ACHN (cell line): ENCODE data around the gene TCTA.
A peak's percentile ranks its signal among the peaks of the same experiment; 100 is the strongest.

Experiments used
- DNase-seq: peaks from one replicate; pipeline ENCODE4 v3.0.0-alpha.2; 2015
- in situ Hi-C: cut with HindIII; loops from 2 replicates; pipeline ENCODE4 v1.10.0; 2017; ENCODE audit warnings: low sequenced_read_pairs, low pct_ligation_motif_present, low pct_unique_long_range_greater_than_20kb

Gene TCTA

DNA sequence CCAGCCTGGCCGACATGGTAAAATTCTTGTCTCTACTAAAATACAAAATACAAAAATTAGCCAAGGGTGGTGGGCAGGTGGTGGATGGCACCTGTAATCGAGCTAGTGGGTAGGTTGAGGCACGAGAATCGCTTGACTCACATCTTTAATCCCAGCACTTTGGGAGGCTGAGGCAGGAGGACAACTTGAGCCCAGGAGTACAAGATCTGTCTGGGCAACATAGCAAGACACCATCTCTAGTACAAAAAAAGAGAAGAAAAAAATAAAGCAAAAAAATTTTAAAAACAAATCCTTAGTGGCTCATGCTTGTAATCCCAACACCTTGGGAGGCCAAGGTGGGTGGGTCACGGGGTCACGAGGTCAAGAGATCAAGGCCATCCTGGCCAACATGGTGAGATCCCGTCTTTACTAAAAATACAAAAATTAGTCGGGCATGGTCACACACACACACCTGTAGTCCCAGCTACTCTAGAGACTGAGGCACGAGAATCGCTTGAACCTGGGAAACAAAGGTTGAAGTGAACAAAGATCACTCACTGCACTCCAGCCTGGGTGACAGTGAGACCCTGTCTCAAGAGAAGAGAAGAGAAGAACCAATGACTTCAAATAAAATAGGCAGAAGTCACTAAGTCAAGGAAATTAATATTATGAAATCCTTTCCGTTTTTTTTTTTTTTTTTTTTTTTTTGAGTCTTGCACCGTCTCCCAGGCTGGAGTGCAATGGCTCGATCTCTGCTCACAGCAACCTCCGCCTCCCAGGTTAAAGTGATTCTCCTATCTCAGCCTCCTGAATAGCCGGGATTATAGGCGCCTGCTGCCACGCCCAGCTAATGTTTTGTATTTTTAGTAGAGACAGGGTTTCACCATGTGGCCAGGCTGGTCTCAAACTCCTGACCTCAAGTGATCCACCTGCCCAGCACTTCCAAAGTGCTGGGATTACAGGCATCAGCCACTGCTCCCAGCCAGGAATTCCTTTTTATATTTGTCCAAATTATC lies 5.4 kb upstream of the TCTA start:
- DNase-seq = no peak
- in situ Hi-C loops = no loop called here

DNA sequence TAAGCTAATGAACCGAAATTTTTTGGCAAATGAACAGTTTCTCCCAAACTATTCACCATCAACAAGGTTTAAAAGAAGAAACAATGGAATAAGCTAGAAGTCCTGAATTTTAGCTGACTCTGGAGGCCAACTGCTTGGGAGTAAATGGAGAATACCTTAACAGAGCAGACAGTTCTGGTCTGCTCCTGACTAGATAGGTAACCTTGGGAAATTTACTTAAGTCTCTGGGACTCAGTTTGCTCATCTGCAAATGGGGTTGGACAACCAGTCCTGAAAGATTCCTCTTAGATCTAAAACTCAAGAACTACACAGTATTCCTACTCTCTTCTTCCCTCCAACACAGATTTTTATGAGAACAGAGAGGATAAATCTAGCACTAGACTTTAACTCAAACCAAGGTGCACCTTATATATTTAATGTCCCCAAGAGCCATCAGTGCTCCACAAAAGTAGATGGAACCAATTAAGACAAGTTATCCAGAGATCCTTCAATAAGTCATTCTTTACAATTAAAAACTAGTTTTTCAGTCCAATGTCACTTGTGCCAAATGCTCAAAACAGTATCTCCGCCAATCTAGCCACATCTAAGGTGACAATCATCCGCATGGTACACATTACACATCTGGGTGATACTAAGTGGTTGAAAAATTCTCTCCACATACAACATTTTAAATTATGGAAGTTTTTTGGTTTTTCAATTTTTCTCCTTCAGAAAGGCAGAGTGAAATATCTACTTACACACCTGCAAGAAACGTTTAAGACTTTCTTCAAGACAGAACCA lies 2.0 kb upstream of the TCTA start:
- no peak for DNase-seq
- in situ Hi-C loops = no loop called here

DNA sequence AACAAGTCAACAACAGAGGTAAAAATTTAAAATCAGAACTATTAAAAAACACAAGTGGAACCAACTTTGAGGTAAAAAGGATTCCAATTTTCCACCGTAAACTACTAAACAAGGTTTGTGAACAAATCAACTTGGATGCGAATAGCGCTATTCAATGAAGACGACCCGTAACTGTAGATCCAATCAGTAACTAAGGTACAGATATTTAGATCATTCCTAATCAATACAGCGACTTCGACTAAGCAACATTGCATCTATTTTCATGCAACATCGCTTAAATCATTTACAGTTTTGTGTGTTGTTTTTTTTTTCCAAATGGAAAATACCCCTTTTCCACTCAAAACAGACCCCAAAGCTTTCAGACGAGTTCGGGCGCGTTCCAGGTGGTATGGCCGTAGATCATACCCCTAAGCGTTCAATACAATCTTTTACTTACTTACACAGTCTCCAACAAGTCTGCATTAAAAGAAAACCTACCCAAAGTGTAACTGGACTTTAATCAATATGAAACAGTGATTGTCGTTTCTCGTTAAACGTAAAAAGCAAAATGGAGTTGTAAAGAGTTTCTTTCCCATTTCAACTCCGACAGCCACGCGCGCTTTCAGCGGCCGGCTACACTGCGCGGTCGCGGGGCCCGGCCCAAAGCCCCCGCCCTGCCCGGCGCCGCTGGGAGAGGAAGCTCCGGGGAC lies 1.2 kb upstream of the TCTA start:
- DNase-seq = peak; percentile 42
- in situ Hi-C loops = no loop called here

DNA sequence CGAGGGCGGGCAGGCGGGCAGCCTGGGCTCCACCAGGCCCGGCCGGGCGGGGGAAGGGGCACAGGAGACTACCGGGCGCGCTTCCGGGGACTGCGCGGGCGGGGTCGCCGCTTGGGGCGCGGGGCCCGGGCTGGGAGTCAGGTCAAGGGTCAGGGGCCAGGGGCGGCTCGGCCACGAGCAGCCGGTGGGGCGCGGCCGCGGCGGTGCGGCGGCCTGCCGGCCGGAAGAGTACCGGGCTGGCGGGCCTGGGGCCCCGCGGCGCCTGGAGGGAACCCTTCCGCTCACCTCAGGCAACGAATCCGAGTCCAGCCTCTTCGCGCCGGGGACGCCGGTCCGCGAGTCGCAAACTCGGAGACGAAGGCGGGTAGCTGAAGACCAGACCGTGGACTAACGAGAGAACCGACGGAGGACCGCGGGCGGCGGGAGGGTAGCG lies 672 bp upstream of the TCTA start:
- no peak for DNase-seq
- in situ Hi-C loops = no loop called here

DNA sequence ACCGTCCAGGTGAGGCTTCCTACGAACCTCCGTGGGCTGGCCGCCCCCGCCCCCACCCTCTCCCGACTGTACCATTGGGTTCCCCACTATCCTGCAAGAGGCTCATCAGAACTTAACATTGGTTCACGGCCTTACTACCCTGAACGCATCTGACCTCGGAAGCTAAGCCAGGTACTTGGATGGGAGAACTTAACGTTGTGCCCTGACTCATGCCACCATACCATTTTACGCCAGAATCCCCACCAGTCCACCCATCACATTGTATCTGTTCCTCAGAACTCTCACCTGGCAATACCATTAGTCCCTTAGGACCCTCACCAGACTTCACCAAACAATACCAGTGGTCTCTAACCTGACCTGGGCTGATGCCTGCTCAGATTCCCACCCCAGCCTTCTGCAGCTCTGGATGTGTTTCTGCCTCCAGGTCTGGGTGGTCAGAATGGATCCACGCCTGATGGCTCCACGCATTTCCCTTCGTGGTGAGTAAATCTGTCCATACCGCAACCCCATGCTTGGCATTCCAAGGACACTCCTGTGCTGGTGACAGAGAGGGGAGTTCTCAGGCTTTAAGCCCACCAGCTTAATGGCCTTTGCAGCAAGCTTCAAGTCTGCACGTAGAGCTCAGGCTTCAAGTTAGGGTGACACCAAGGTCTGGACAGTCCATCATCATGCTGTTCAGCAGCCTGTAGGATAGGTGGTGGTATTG lies 562 bp downstream of the TCTA start:
- in situ Hi-C loops = no loop called here
- DNase-seq = no peak

DNA sequence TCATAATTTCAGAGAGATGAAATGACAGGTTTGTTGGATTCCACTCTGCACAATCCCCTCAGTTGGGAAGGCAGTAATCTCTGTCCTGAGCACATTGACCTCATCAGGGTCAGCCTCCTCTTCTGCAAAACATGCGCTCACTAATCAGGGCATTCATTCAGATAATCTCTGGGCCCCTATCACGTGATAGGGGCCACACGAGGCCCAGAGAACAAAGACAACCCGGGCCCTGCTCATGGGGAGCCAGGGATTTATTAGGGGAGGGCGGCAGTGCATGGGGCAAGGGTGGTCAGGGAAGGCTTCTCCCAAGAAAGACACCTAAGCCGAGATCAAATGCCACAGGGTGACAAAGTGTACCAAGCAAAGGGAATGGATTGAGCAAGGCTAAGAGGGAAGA lies 1.1 kb downstream of the TCTA start:
- no peak for DNase-seq
- in situ Hi-C loops = no loop called here

DNA sequence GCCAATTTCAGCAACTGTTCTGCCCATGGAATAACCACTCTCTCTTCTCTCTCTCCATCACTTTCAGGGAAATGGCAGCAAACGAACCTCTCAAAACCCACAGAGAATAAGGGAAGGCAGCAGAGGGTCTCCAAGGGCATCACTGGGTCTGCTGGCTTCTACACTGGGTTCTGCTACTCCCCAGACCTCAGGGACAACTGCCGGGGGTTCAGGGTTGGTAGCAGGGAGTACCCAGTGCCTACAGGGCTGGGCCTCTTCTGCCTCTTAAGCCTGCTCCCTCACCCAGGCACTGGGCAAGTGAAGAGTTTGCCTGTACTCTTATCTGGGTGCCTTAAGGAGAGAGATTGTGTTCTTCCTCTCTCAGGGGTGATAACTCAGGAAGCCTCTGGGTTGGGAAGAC lies 2.5 kb downstream of the TCTA start:
- no peak for DNase-seq
- in situ Hi-C loops = no loop called here

DNA sequence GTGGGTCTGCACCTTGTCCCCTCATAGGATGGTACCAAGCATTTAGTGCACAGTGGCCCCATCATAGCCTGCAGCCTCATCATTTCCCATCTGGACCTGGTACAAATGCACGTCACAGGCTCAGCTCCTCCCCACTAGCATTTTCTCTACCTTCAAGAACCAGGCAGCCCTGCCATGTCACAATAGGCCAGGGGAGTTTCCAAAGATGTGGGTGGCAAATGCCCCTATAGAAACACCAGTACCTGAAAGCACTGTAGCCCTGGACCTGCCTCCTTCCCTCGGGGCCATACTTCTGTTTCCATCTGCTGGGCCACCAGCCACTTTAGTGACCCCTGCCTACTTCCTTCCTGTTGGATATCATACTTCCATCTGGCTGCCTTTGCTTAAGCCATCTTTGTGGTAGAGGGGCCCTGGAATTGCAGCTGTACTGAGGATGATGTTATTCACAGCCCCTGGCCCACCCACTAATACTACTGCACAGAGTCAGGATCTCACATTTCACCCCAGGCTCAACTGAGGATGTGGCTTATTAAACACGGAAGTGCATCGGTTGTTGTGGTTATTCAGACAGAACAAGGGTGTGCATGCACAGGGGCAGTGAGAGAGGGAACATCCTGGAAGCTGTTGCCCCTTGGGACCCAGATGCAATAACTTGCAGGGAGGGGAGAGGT lies 3.8 kb downstream of the TCTA start:
- no peak for DNase-seq
- in situ Hi-C loops = no loop called here

DNA sequence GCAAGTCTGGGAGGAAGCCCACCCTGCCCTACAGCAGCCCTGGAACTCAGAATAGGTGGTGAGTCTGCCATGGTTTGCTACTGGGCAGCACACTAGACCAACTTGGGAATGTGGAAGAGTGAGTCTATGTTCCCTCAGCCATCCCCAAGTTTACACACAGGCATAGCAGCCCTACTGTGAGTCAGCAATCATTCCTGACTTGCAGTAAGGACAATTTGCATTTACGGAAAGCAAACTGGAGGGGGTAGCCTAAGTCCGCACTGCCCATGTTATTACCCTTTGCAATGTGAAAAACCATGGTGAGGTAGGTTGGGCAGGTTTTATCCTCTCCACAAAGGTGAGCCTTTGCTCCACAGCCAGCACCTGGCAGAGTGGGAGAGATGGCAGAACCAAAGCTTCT lies 4.6 kb downstream of the TCTA start:
- no peak for DNase-seq
- in situ Hi-C loops = no loop called here

DNA sequence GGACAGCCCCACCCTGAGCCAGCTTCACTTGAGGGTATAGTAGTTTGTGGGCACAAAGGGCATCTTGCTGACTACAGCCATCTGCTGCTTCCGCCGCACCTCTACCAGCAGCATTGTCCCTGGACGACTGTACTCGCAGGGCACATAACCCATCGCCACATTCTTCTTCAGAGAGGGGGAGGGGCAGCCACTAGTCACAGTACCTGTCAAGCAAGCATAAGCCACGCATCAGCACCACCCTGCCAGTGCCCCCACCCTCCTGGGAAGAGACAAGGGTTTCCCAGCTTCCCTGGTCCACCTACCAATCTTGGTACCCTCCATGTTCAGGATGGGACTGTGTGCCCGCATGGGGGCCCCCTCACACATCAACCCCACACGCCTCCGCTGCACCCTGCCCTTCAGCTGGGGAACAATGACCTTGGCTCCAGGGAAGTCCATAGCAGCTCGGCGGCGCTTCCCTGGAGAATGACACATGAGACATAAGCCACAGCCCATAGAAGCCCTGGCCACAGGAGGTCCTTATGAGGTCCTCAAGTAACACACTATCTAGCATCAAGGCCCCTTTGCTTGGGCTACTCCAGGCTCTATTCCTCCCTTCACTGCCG lies 5.4 kb downstream of the TCTA start:
- no peak for DNase-seq
- in situ Hi-C loops = no loop called here

DNA sequence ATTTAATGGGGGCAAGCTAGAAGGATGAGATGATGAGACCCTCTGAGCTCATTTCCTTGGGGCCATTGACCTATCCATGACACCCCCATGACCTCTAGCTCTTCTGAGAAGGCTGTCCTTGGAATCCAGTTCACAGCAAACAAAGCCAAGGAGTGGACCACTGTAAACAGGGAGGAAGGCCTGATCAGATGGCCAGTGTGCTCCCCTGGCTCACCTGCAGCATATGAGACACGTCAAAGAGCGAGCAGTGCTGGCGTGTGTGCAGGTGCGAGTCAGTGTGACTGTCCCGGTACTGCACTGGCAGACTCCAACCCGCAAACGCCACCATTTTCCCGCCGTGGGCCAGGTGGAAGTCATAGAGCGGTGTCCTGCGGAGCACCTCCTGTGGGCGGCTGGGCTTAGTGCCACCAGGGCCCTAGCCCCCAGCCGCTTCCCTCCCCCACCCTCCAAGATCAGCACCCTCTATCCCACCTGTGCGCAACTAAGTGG lies 9.7 kb downstream of the TCTA start:
- in situ Hi-C loops = no loop called here
- no peak for DNase-seq

DNA sequence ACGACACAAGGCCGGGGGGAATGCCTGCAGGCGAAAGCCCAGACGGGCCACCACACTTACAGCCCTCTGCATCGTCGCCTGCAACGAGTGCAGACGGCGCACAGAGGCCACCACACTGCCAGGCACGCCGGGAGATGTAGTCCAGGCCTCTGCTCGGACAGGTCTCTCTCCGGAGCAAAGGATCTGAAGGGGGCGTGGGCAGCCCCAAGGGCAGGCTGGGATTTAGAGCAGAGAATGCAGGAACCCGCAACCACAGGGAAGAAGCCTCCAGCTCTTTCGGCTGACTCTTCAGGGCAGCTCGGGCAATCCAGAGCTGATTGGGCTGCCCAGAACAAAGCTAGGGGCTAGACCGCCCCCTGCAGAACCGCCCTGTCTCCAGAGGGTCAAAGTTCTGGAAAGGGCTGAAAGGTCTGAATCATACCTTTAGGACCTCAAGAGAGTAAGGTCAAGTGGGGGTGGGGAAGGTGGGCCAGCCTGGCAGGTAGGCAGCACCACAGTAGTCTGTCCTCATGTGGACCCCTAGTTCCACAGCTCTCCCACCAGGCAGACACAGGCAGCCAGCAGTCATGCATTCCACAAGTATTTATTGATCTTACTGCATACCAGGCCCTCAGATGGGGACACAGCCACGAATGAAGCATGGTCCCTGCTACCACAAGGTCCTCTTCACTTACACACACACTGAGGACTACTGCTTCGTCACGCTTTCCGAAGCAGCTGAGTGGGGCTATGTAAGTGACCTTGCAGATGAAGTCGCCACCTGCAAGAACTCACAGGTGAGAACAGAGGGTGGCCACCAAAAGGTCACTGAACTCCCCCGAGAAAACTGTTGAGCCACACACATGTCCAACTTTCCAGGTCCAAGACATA lies 10.4 kb downstream of the TCTA start, which contains the start of gene AMT:
Gene AMT, minus strand, starts transcription at position 95 of the 870 bp plus-strand sequence. Its CDS starts 23 bp downstream, at position 72.
- DNase-seq = no peak
- in situ Hi-C loops = no loop called here

DNA sequence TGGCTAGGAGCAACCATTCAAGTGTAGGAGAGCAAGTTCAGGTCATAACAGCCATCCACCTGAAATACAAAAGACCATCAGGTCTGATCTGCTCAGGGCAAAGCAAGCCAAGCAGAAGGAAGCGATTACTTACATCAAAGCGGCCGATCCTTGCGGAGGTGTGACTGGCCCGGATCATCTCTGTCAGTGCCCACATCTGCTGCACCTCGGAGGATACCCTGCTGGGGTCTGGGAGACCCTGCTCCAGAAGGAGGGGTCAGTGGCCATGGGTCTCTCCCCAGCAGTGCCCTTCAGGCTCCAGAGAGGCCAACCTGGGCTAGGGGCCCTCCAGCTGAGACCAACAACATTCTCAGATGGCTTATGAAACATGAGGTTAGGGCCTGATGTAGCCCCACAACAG lies 12.6 kb downstream of the TCTA start:
- in situ Hi-C loops = no loop called here
- no peak for DNase-seq

DNA sequence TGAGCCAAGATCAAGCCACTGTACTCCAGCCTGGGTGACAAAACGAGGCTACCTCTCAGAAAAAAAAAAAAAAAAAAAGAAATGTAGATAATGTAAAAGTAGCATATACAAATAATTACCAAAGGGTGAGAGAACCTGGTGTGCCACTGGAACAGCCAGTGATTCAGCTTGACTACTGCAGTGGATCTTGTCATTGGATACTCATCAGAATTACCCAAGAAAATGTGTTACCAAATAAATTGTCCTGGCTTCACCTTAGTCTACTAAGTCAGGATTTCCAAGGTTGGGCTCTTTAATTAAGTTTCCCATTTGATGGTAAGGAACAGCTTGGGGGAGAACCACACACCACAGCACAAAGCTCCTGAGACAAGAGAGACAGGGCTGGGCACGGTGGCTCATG lies 15.4 kb downstream of the TCTA start:
- DNase-seq = no peak
- in situ Hi-C loops = no loop called here

DNA sequence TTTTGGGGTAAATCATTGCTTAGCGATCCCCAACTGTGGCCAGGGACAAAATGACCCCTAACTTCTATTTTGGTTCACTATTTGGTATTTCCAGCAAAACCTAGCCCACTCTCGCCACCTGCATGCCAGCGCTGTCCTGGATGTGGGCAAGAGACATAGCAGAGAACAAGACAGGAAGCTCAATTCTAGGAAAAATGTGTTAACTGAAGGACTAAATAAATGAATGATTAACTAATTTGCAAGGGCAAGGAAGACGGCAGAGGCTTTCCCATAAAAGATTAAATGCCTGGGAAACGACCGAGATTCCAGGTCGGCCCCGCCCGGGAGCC lies 16.5 kb downstream of the TCTA start:
- in situ Hi-C loops = no loop called here
- peak; percentile 70 for DNase-seq

DNA sequence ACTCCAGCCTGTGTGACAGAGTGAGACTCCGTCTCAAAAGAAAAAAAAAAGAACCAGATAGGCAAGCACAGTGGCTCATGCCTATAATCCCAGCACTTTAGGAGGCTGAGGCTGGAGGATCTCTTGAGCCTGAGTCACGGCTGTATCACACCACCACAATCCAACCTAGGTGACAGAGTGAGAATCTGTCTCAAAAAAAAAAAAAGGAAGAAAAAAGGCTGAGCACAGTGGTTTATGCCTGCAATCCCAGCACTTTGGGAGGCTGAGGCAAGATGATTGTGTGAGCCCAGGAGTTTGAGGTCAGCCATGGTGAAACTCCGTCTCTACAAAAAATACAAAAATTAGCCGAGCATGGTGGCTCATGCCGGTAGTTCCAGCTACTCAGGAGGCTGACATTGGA lies 22.5 kb downstream of the TCTA start:
- no peak for DNase-seq
- in situ Hi-C loops = no loop called here

DNA sequence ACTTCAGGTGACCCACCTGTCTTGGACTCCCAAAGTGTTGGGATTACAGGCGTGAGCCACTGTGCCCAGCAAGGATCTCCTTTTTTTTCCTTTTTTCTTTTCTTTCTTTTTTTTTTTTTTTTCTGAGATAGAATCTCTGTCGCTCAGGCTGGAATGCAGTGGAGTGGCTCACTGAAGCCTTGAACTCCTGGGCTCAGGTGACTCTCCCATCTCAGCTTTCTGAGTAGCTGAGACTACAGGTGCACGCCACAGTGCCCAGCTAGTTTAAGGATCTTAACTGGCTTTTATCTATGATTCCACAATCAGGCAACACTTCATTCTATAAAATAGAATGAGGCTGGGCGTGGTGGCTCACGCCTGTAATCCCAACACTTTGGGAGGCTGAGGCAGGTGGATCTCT lies 33.2 kb downstream of the TCTA start:
- in situ Hi-C loops = no loop called here
- no peak for DNase-seq
